C4-2B (cell line): ENCODE data around the gene GSTA2.
"Not testable (repeated sequence)": the region's sequence is repeated elsewhere in the genome, so short reads cannot be mapped to it uniquely, and the experiment has no call there.

Experiments
- ZFX ChIP-seq: fragments of 450-650 bp; IDR thresholded peaks from 2 replicates; pipeline ENCODE4 v1.6.1; 2017
- TF ChIP-seq, protein P1 (sequence below): fragments of 450-650 bp; conservative IDR thresholded peaks from 2 replicates; pipeline ENCODE4 v1.5.1; 2017; ENCODE audit warnings: mild to moderate bottlenecking

- TF ChIP-seq, protein P1, sequence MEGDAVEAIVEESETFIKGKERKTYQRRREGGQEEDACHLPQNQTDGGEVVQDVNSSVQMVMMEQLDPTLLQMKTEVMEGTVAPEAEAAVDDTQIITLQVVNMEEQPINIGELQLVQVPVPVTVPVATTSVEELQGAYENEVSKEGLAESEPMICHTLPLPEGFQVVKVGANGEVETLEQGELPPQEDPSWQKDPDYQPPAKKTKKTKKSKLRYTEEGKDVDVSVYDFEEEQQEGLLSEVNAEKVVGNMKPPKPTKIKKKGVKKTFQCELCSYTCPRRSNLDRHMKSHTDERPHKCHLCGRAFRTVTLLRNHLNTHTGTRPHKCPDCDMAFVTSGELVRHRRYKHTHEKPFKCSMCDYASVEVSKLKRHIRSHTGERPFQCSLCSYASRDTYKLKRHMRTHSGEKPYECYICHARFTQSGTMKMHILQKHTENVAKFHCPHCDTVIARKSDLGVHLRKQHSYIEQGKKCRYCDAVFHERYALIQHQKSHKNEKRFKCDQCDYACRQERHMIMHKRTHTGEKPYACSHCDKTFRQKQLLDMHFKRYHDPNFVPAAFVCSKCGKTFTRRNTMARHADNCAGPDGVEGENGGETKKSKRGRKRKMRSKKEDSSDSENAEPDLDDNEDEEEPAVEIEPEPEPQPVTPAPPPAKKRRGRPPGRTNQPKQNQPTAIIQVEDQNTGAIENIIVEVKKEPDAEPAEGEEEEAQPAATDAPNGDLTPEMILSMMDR: not testable (repeated sequence)
- not testable (repeated sequence) for TF ChIP-seq ZFX
Measured at GRCh38 chr6:52799272-52799671, 36.0 kb upstream of the GSTA2 start.
